ENCODE measurements around the gene CERT1. TPM values are rescaled to one million over a fixed set of nuclear protein-coding genes. Genes with fewer than 3 reads are reported as not detected.
A peak's percentile ranks its signal among the peaks of the same experiment; 100 is the strongest.

Gene CERT1
- total and polyA plus RNA-seq, 2 donors (not counting 3 experiments of a cell fraction or from before 2014, with no cell fraction given), result 8.0 to 21.3 TPM

- dilution Hi-C loops (cut with MboI; ENCODE audit: extremely low pct_ligation_motif_present, low sequenced_read_pairs) (no loop called here), intact Hi-C loops (cut with micrococcal nuclease) (loop anchor here (1.0 to 5.0 kb wide), 9 partner anchors 100 to 1366 kb away; partner anchors contain the start of genes ANKRD31, CERT1, GFM2 and NSA2)
- POLR2A ChIA-PET, result interaction anchor here (0.6 to 1.1 kb wide), 8 partner anchors 9 to 381 kb away, joined by 3 to 5 read pairs (median 3); partner anchors contain the start of genes ANKRD31, CERT1, POC5 and POLK
- CTCF ChIA-PET, result interaction anchor here (0.8 to 2.0 kb wide), 12 partner anchors 13 to 412 kb away, joined by 3 to 15 read pairs (median 4); partner anchors contain the start of genes ANKRD31, POC5 and POLK
- peak within 1 kb of the TSS; percentile 60 for H3K27ac ChIP-seq (ENCODE audit: insufficient read depth, low read depth, low read length)
- peak within 1 kb of the TSS; percentile 95 for H3K4me2 ChIP-seq (ENCODE audit: insufficient read depth, low read length)
- H3K79me2 ChIP-seq (ENCODE audit: control insufficient read depth, insufficient read depth, low read length), result peaks cover 44% of the 10 kb centered on the region
- DNase-seq (ENCODE audit: low read depth, low spot score) (peak; percentile 99), FAIRE-seq (peak; percentile 95)
- peaks cover 2% of the 10 kb centered on the region for H4K20me1 ChIP-seq (replicated peaks; ENCODE audit: control insufficient read depth, extremely low read depth, insufficient read depth, low read length)
- H3K9ac ChIP-seq (replicated peaks; ENCODE audit: extremely low read depth, insufficient read depth, low read length), result peak within 1 kb of the TSS; percentile 60
- no TSS peak for BruUV-seq (replicated peaks)
- H3K36me3 ChIP-seq (ENCODE audit: control insufficient read depth in 2 of 2, extremely low read depth in 1 of 2, insufficient read depth in 2 of 2, low read length in 2 of 2), result no peaks in the 10 kb centered on the region
- H3K27me3 ChIP-seq (ENCODE audit: control insufficient read depth in 2 of 2, insufficient read depth in 2 of 2, low read length in 2 of 2), result no peaks in the 10 kb centered on the region
- H3K4me1 ChIP-seq (ENCODE audit: control insufficient read depth, extremely low read depth, insufficient read depth, low read length), result peaks cover 26% of the 10 kb centered on the region
- no peak for TF ChIP-seq JUN (IDR thresholded peaks at IDR 0.05; ENCODE audit: borderline replicate concordance, insufficient read depth, insufficient read length, low read depth)
- peak; percentile 62 for TF ChIP-seq MAX (IDR thresholded peaks at IDR 0.05; ENCODE audit: insufficient read depth, insufficient read length)
- TF ChIP-seq, protein P1, sequence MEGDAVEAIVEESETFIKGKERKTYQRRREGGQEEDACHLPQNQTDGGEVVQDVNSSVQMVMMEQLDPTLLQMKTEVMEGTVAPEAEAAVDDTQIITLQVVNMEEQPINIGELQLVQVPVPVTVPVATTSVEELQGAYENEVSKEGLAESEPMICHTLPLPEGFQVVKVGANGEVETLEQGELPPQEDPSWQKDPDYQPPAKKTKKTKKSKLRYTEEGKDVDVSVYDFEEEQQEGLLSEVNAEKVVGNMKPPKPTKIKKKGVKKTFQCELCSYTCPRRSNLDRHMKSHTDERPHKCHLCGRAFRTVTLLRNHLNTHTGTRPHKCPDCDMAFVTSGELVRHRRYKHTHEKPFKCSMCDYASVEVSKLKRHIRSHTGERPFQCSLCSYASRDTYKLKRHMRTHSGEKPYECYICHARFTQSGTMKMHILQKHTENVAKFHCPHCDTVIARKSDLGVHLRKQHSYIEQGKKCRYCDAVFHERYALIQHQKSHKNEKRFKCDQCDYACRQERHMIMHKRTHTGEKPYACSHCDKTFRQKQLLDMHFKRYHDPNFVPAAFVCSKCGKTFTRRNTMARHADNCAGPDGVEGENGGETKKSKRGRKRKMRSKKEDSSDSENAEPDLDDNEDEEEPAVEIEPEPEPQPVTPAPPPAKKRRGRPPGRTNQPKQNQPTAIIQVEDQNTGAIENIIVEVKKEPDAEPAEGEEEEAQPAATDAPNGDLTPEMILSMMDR (IDR thresholded peaks at IDR 0.05; ENCODE audit: extremely low read depth in 1 of 2, insufficient read depth in 1 of 2, low read depth in 1 of 2, low read length in 2 of 2), result peak in 1 of 2 donors; percentile 16
- no peak for TF ChIP-seq EZH2 (IDR thresholded peaks at IDR 0.05; ENCODE audit: borderline replicate concordance, low read depth, low read length, severe bottlenecking)
- TF ChIP-seq MYC (IDR thresholded peaks at IDR 0.05; ENCODE audit: low read depth, low read length), result peak; percentile 84
- TF ChIP-seq POLR2AphosphoS5 (IDR thresholded peaks at IDR 0.05; ENCODE audit: insufficient read depth, low read depth, low read length), result peak; percentile 67
- TF ChIP-seq POLR2A (IDR thresholded peaks at IDR 0.05; ENCODE audit: low read depth, low read length), result peak; percentile 77
- no peak for TF ChIP-seq FOS (IDR thresholded peaks at IDR 0.05; ENCODE audit: borderline replicate concordance, insufficient read depth, low read length)
- peak within 1 kb of the TSS; percentile 69 to 97 (median 82) for H3K4me3 ChIP-seq (replicated peaks in 1 of 3; ENCODE audit: insufficient read depth in 1 of 3, low read depth in 1 of 3, low read length in 3 of 3)
- no peaks in the 10 kb centered on the region for H3K9me3 ChIP-seq (replicated peaks; ENCODE audit: control insufficient read depth, insufficient read depth, low read length)
- H2AFZ ChIP-seq (ENCODE audit: low read depth, low read length), result peak within 1 kb of the TSS; percentile 40
- no peaks in the 10 kb centered on the region for H3K9me1 ChIP-seq (replicated peaks; ENCODE audit: control insufficient read depth, extremely low read depth, insufficient read depth, low read length)
Observed at GRCh38 chr5:75336615-75337336, 174.7 kb downstream of the CERT1 start, which contains the start of gene HMGCR. TSS of gene HMGCR (plus strand) at chr5:75337220. CDS start at chr5:75342606, 5,386 bp downstream.

Measured in endothelial cell of umbilical vein (primary cell).